Heart right ventricle (tissue), 16 donors: ENCODE measurements around the gene UMODL1. TPM values are rescaled to one million over a fixed set of nuclear protein-coding genes. Genes with fewer than 3 reads are reported as not detected.

Experiments
- ATAC-seq, 8 donors: fragments of 200-7000 bp; cut with Tn5 transposase; one replicate each; pipeline ENCODE4 v1.9.1; 2020; ENCODE audit warnings: mild to moderate bottlenecking in 8 of 8, moderate library complexity in 8 of 8, moderate number of reproducible peaks in 1 of 8
- DNase-seq, 2 donors: peaks; one replicate each; pipeline ENCODE4 v3.0.0-alpha.2; 2020
- H3K27ac ChIP-seq, 10 donors: fragments of 200-600 bp; sonication (generic) in 2 of 10; one replicate each; pipeline versions ENCODE4 v1.5.0 to v1.8.0; 2020 to 2022; ENCODE audit warnings: mild to moderate bottlenecking in 3 of 10
- H3K27me3 ChIP-seq, 7 donors: fragments of 200-600 bp; one replicate each; pipeline ENCODE4 v1.8.0; 2021 to 2022; ENCODE audit warnings: mild to moderate bottlenecking in 2 of 7
- H3K36me3 ChIP-seq, 9 donors: fragments of 200-600 bp; sonication (generic) in 1 of 9; one replicate each; pipeline versions ENCODE4 v1.5.0 to v1.8.0; 2020 to 2022; ENCODE audit warnings: mild to moderate bottlenecking in 2 of 9
- H3K4me1 ChIP-seq, 9 donors: fragments of 200-600 bp; sonication (generic) in 1 of 9; one replicate each; pipeline versions ENCODE4 v1.5.0 to v1.8.0; 2020 to 2022; ENCODE audit warnings: mild to moderate bottlenecking in 4 of 9
- H3K4me3 ChIP-seq, 10 donors: fragments of 200-600 bp; sonication (generic) in 2 of 10; one replicate each; pipeline versions ENCODE4 v1.5.0 to v1.8.0; 2020 to 2022; ENCODE audit warnings: mild to moderate bottlenecking in 7 of 10, moderate library complexity in 2 of 10
- H3K9me3 ChIP-seq, 11 donors: fragments of 200-600 bp in 10 of 11; sonication (generic) in 2 of 11; one replicate each; pipeline versions ENCODE4 v1.5.0 to v1.8.0; 2013 to 2022; ENCODE audit warnings: mild to moderate bottlenecking in 2 of 11, control low read depth in 1 of 11, moderate library complexity in 1 of 11
- WGBS, 2 donors: extraction: QIAGEN DNeasy Blood & Tissue Kit; methylation state at CpG; one replicate each; pipeline ENCODE4 v1.1.7; 2013; ENCODE audit warnings: inconsistent platforms in 1 of 2; 5-methylcytosine and 5-hydroxymethylcytosine counted together
- intact Hi-C, 10 donors: fragments of 100-400 bp; cut with DNase I; formaldehyde crosslinking; loops; one replicate each; pipeline versions ENCODE4 v1.11.1 to v1.14.2; 2022
- polyA plus RNA-seq, 2 donors: library from polyadenylated mRNA; stranded (reverse); fragments of 200-250 nt; gene quantifications; one replicate each; pipeline ENCODE4 v1.2.3, GENCODE V29; 2013
- total RNA-seq, 10 donors: library from RNA; stranded (reverse); fragmentation: NEBNext Ultra II Directional in 3 of 10; extraction: Animal tissue kit (Norgen Biotek cat#: 25700) in 3 of 10; gene quantifications; one replicate each; pipeline versions ENCODE4 v1.2.1 to v1.2.4, GENCODE V29; 2021 to 2023
- TF ChIP-seq, protein P1 (sequence below), 9 donors: fragments of 200-600 bp; sonication (generic) in 2 of 9; IDR thresholded peaks; one replicate each; pipeline versions ENCODE4 v1.5.0 to v1.8.0; 2021 to 2022; ENCODE audit warnings: antibody characterized with exemption in 9 of 9, mild to moderate bottlenecking in 5 of 9, moderate library complexity in 1 of 9
- donor health status: Arrhythmogenic right ventricular cardiomyopathy.
- donor health status: ischemic (EF 13 %, LVEDD 7.1; RV severe dilation, severe dysfunction).
- donor health status: healthy with polysubstance abuse.
- donor health status: DM: no; HTN: yes; CAD: no.
- donor health status: DM: no; HTN: no; CAD: no.
- donor health status: ischemic (EF 25% LVEDD 6.9; RV normal size, moderate dysfunction).
- donor health status: ischemic (EF 25% LVEDD 5.7; RV mildly dilated, moderate dysfunction).
- donor health status: healthy.
- donor health status: DM: yes; HTN: yes; CAD: no.
- donor health status: Ischemic cardiomyopathy.
- donor health status: ischemic (EF 35%, LVEDD 5.7; RV mildly dilated, moderate dysfunction).
- donor health status: nonischemic (EF 11% LVEDD 7.7; RV severe dilation, severe dysfunction).
- donor health status: DM: yes; HTN: yes; CAD: no.
- donor health status: PGD.
- donor health status: ischemic (EF 29% LVEDD 5.4; RV normal size, mild dysfunction).
- donor health status: nonischemic (EF 23%, LVEDD 6.1; RV moderate dilation, normal function).

The UMODL1 gene
- total and polyA plus RNA-seq, 12 donors = 0.13 to 0.31 (median 0.25) TPM; not detected in 9

- Histone ChIP-seq H3K27ac (no peak overlapping the region), H3K9me3 (no peaks in the 10 kb centered on the region), H3K4me3 (no peak overlapping the region), H3K4me1 (peaks cover 0 to 20% (median 5%) of the 10 kb centered on the region in 9 donors), H3K27me3 (peaks cover 0 to 26% (median 0%) of the 10 kb centered on the region in 7 donors), H3K36me3 (no peaks in the 10 kb centered on the region)
- TF ChIP-seq, protein P1, sequence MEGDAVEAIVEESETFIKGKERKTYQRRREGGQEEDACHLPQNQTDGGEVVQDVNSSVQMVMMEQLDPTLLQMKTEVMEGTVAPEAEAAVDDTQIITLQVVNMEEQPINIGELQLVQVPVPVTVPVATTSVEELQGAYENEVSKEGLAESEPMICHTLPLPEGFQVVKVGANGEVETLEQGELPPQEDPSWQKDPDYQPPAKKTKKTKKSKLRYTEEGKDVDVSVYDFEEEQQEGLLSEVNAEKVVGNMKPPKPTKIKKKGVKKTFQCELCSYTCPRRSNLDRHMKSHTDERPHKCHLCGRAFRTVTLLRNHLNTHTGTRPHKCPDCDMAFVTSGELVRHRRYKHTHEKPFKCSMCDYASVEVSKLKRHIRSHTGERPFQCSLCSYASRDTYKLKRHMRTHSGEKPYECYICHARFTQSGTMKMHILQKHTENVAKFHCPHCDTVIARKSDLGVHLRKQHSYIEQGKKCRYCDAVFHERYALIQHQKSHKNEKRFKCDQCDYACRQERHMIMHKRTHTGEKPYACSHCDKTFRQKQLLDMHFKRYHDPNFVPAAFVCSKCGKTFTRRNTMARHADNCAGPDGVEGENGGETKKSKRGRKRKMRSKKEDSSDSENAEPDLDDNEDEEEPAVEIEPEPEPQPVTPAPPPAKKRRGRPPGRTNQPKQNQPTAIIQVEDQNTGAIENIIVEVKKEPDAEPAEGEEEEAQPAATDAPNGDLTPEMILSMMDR (IDR thresholded peaks at IDR 0.05) = no peak
- DNase-seq (no peak), ATAC-seq (no peak)
- WGBS, 2 donors = 88 to 91% methylated on average over 14 of the region's 14 CpGs
- intact Hi-C loops = loop anchor here in 1 of 10 donors (10.0 kb wide), 1 partner anchor 86 kb away; the partner anchor contains the start of gene ZBTB21
Measured at GRCh38 chr21:42101246-42101645, 30.1 kb downstream of the UMODL1 start.

DNA sequence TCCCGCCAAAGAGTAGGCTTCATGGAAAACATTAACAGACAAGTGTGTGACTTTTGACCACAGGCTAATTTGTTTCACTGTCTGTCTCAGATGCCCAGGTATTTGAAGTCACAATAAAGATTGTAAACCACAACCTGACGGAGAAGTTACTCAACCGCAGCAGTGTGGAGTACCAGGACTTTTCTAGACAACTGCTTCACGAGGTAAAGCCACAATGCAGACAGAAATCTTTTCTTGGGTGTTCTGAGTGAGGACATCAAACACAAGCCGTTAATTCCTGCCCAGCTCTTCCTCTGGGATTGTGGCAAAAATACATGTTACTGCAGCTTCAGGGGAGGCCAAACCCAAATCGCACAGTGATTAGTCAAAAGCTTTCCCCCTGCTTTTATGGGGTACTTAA is 31.0 kb downstream of the UMODL1 start:
- H3K27me3 ChIP-seq = peaks cover 0 to 32% (median 0%) of the 10 kb centered on the region in 7 donors
- 82% methylated on average over 6 of the region's 6 CpGs for WGBS, 2 donors
- H3K9me3 ChIP-seq = no peaks in the 10 kb centered on the region
- intact Hi-C loops = loop anchor here in 1 of 10 donors (10.0 kb wide), 1 partner anchor 87 kb away; the partner anchor contains the start of gene ZBTB21
- no peak overlapping the region for H3K4me3 ChIP-seq
- no peaks in the 10 kb centered on the region for H3K36me3 ChIP-seq
- no peak overlapping the region for H3K27ac ChIP-seq
- TF ChIP-seq, protein P1 (IDR thresholded peaks at IDR 0.05) = no peak
- peaks cover 0 to 15% (median 4%) of the 10 kb centered on the region in 9 donors for H3K4me1 ChIP-seq
- ATAC-seq (no peak), DNase-seq (no peak)

DNA sequence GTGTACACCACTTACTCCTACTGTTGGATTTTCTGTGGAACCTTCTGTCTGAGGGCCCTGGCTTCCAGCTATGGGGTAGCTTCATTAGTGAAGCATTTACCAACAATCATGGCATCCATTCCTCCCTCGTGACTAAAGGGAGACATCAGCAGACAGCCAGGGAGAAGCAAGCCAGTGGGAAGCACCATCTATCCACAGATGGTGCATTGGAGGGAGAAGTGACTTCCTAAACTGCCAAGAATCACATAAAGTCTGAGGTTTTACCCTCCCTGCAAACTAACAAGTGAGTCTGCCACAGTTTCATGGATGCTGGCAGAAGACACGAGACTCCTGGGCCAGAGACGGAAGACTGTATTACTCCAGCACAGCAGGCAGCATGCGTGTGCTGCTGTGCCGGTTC is 31.4 kb downstream of the UMODL1 start:
- 86 to 87% methylated on average over 5 of the region's 5 CpGs for WGBS, 2 donors
- Histone ChIP-seq H3K9me3 (no peaks in the 10 kb centered on the region), H3K27me3 (peaks cover 0 to 37% (median 0%) of the 10 kb centered on the region in 7 donors), H3K4me3 (no peak overlapping the region), H3K27ac (no peak overlapping the region), H3K4me1 (peaks cover 0 to 10% (median 2%) of the 10 kb centered on the region in 9 donors), H3K36me3 (no peaks in the 10 kb centered on the region)
- intact Hi-C loops = loop anchor here in 1 of 10 donors (10.0 kb wide), 1 partner anchor 88 kb away; the partner anchor contains the start of gene ZBTB21
- TF ChIP-seq, protein P1 (IDR thresholded peaks at IDR 0.05) = no peak
- DNase-seq = no peak
- no peak for ATAC-seq

DNA sequence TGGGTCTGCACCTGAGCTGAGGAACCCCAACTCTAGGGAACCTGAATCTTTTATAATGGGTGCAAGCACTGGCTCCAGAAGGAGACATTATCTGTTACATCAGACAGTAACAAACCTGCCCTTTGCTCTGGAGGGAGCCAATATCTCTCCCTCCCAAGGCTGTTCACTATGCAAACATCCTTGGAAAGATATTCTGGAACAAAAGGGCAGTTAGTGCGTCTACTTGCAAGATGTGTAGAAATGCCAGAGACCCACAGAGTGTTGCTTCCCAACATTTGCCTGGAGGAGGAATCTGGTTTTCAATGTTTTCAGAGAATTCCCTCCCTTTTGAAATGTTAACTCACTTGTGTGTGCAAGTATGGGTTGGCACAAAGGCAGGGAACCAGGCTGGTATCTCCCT is 31.9 kb downstream of the UMODL1 start:
- ATAC-seq = no peak
- no peak overlapping the region for H3K4me3 ChIP-seq
- WGBS, 2 donors = 68 to 74% methylated on average over 1 of the region's 1 CpG
- H3K36me3 ChIP-seq = no peaks in the 10 kb centered on the region
- no peak for DNase-seq
- H3K27me3 ChIP-seq = peaks cover 0 to 41% (median 1%) of the 10 kb centered on the region in 7 donors
- H3K27ac ChIP-seq = no peak overlapping the region
- TF ChIP-seq, protein P1 (IDR thresholded peaks at IDR 0.05) = no peak
- H3K4me1 ChIP-seq = peaks cover 0 to 9% (median 5%) of the 10 kb centered on the region in 9 donors
- intact Hi-C loops = loop anchor here in 1 of 10 donors (10.0 kb wide), 1 partner anchor 88 kb away; the partner anchor contains the start of gene ZBTB21
- H3K9me3 ChIP-seq = no peaks in the 10 kb centered on the region
